Trophoblast cell (in vitro differentiated cells and primary cell): ENCODE data around the gene VSTM4.

ENCODE experiments used
- DNase-seq, 2 donors: peaks; one replicate each; pipeline ENCODE4 v3.0.0-alpha.2; 2016
- H2AFZ ChIP-seq: 2 replicates; pipeline ENCODE4 v1.6.1; 2013; ENCODE audit warnings: low read length, moderate library complexity, mild to moderate bottlenecking; ENCODE audit not compliant: insufficient read depth, poor library complexity
- H2AK5ac ChIP-seq: 2 replicates; pipeline ENCODE4 v1.6.1; 2013; ENCODE audit warnings: mild to moderate bottlenecking, low read length
- H2BK120ac ChIP-seq: 2 replicates; pipeline ENCODE4 v1.6.1; 2013; ENCODE audit warnings: low read length, mild to moderate bottlenecking, moderate library complexity; ENCODE audit not compliant: insufficient read depth, poor library complexity
- H2BK12ac ChIP-seq: 2 replicates; pipeline ENCODE4 v1.6.1; 2013; ENCODE audit warnings: mild to moderate bottlenecking, low read length, moderate library complexity
- H2BK5ac ChIP-seq: 2 replicates; pipeline ENCODE4 v1.6.1; 2013; ENCODE audit warnings: low read length, low read depth, moderate library complexity, mild to moderate bottlenecking; ENCODE audit not compliant: poor library complexity
- H3K14ac ChIP-seq: 2 replicates; pipeline ENCODE4 v1.6.1; 2013; ENCODE audit warnings: mild to moderate bottlenecking, low read length
- H3K18ac ChIP-seq: 2 replicates; pipeline ENCODE4 v1.6.1; 2013; ENCODE audit warnings: mild to moderate bottlenecking, low read length
- H3K23ac ChIP-seq: 2 replicates; pipeline ENCODE4 v1.6.1; 2013; ENCODE audit warnings: low read length
- H3K27ac ChIP-seq: 2 replicates; pipeline ENCODE4 v1.5.1; 2013; ENCODE audit warnings: low read depth, mild to moderate bottlenecking, inconsistent platforms, low read length, moderate library complexity
- H3K27me3 ChIP-seq: 2 replicates; pipeline ENCODE4 v1.6.1; 2013; ENCODE audit warnings: inconsistent platforms, mild to moderate bottlenecking, low read length, moderate library complexity; ENCODE audit not compliant: insufficient read depth
- H3K36me3 ChIP-seq, 2 experiments: 1 replicate in 1 of 2; 2 replicates in 1 of 2; pipeline ENCODE4 v1.6.1; 2013; ENCODE audit warnings: low read length in 2 of 2, mild to moderate bottlenecking in 2 of 2, moderate library complexity in 1 of 2; ENCODE audit not compliant: insufficient read depth in 2 of 2, control insufficient read depth in 1 of 2
- H3K4ac ChIP-seq: 2 replicates; pipeline ENCODE4 v1.6.1; 2013; ENCODE audit warnings: low read depth, mild to moderate bottlenecking, low read length, moderate library complexity
- H3K4me1 ChIP-seq, 2 experiments: 1 replicate in 1 of 2; 2 replicates in 1 of 2; pipeline ENCODE4 v1.6.1; 2013; ENCODE audit warnings: low read length in 2 of 2, mild to moderate bottlenecking in 2 of 2, moderate library complexity in 1 of 2; ENCODE audit not compliant: insufficient read depth in 2 of 2, control insufficient read depth in 1 of 2
- H3K4me2 ChIP-seq: 2 replicates; pipeline ENCODE4 v1.6.1; 2013; ENCODE audit warnings: inconsistent platforms, mild to moderate bottlenecking, low read length, moderate library complexity
- H3K4me3 ChIP-seq: 2 replicates; pipeline ENCODE4 v1.5.1; 2013; ENCODE audit warnings: mild to moderate bottlenecking, low read depth, low read length, inconsistent platforms
- H3K79me1 ChIP-seq: one replicate; pipeline ENCODE4 v1.6.1; 2013; ENCODE audit warnings: low read length
- H3K79me2 ChIP-seq: 2 replicates; pipeline ENCODE4 v1.6.1; 2013; ENCODE audit warnings: low read length, mild to moderate bottlenecking; ENCODE audit not compliant: control insufficient read depth, insufficient read depth, poor library complexity
- H3K9ac ChIP-seq: 2 replicates; pipeline ENCODE4 v1.6.1; 2013; ENCODE audit warnings: mild to moderate bottlenecking, low read length
- H3K9me3 ChIP-seq: 2 replicates; pipeline ENCODE4 v1.6.1; 2013; ENCODE audit warnings: low read depth, mild to moderate bottlenecking, control low read depth, inconsistent platforms, low read length; ENCODE audit not compliant: insufficient read depth
- H4K12ac ChIP-seq: 2 replicates; pipeline ENCODE4 v1.6.1; 2013; ENCODE audit warnings: low read depth, mild to moderate bottlenecking, low read length, moderate library complexity
- H4K8ac ChIP-seq: 2 replicates; pipeline ENCODE4 v1.6.1; 2013; ENCODE audit warnings: low read depth, mild to moderate bottlenecking, low read length, moderate library complexity
- H4K91ac ChIP-seq: one replicate; pipeline ENCODE4 v1.6.1; 2013; ENCODE audit warnings: low read depth, mild to moderate bottlenecking, low read length, moderate library complexity
- WGBS: extraction: QIAGEN DNeasy Blood & Tissue Kit; methylation state at CpG from one replicate; pipeline ENCODE4 v1.1.7; 2013; ENCODE audit warnings: missing lambda C conversion rate; ENCODE audit not compliant: insufficient read length, insufficient coverage; ENCODE audit errors: extremely low coverage; 5-methylcytosine and 5-hydroxymethylcytosine counted together

VSTM4 gene

GRCh38 chr10:48978318-48978717 is 137.0 kb downstream of the VSTM4 start:
- Histone ChIP-seq H3K4ac (no peak overlapping the region), H2BK120ac (no peak overlapping the region), H3K18ac (no peak overlapping the region), H4K12ac (no peak overlapping the region), H3K14ac (no peak overlapping the region), H3K27ac (no peak overlapping the region), H3K4me2 (no peak overlapping the region), H3K9ac (no peak overlapping the region), H3K9me3 (no peaks in the 10 kb centered on the region), H3K4me1 (no peaks in the 10 kb centered on the region), H3K79me2 (no peaks in the 10 kb centered on the region), H3K79me1 (no peaks in the 10 kb centered on the region), H4K91ac (no peak overlapping the region), H3K23ac (no peak overlapping the region), H2AK5ac (no peak overlapping the region), H2BK12ac (no peak overlapping the region), H4K8ac (no peak overlapping the region), H3K36me3 (no peaks in the 10 kb centered on the region), H2BK5ac (no peak overlapping the region), H2AFZ (no peak overlapping the region), H3K27me3 (no peaks in the 10 kb centered on the region), H3K4me3 (no peak overlapping the region)
- no CpG with 5 or more reads among the region's 5 CpGs for WGBS
- DNase-seq, result no peak

GRCh38 chr10:48976196-48976595 is 139.1 kb downstream of the VSTM4 start:
- Histone ChIP-seq H3K4me3 (no peak overlapping the region), H4K91ac (no peak overlapping the region), H2BK12ac (no peak overlapping the region), H3K18ac (no peak overlapping the region), H4K12ac (no peak overlapping the region), H3K9me3 (no peaks in the 10 kb centered on the region), H3K36me3 (no peaks in the 10 kb centered on the region), H3K9ac (no peak overlapping the region), H3K79me1 (no peaks in the 10 kb centered on the region), H2BK5ac (no peak overlapping the region), H2BK120ac (no peak overlapping the region), H4K8ac (no peak overlapping the region), H3K27me3 (no peaks in the 10 kb centered on the region), H3K27ac (no peak overlapping the region), H3K23ac (no peak overlapping the region), H3K4me1 (no peaks in the 10 kb centered on the region), H3K4ac (no peak overlapping the region), H3K79me2 (no peaks in the 10 kb centered on the region), H3K14ac (no peak overlapping the region), H3K4me2 (no peak overlapping the region), H2AFZ (no peak overlapping the region), H2AK5ac (no peak overlapping the region)
- DNase-seq, result no peak

GRCh38 chr10:48974510-48975156 is 140.7 kb downstream of the VSTM4 start:
- Histone ChIP-seq H2BK5ac (no peak overlapping the region), H2AFZ (no peak overlapping the region), H3K18ac (no peak overlapping the region), H3K9ac (no peak overlapping the region), H3K4ac (no peak overlapping the region), H4K8ac (no peak overlapping the region), H3K14ac (no peak overlapping the region), H3K79me2 (no peaks in the 10 kb centered on the region), H3K4me2 (no peak overlapping the region), H3K4me3 (no peak overlapping the region), H2AK5ac (no peak overlapping the region), H3K4me1 (no peaks in the 10 kb centered on the region), H4K91ac (no peak overlapping the region), H3K79me1 (no peaks in the 10 kb centered on the region), H4K12ac (no peak overlapping the region), H3K27me3 (no peaks in the 10 kb centered on the region), H3K36me3 (no peaks in the 10 kb centered on the region), H3K23ac (no peak overlapping the region), H3K27ac (no peak overlapping the region), H2BK120ac (no peak overlapping the region), H3K9me3 (no peaks in the 10 kb centered on the region), H2BK12ac (no peak overlapping the region)
- WGBS, result no CpG with 5 or more reads among the region's 12 CpGs
- no peak for DNase-seq

GRCh38 chr10:48973065-48973464 is 142.3 kb downstream of the VSTM4 start:
- no peak for DNase-seq
- Histone ChIP-seq H3K4me2 (no peak overlapping the region), H3K4me1 (no peaks in the 10 kb centered on the region), H3K27ac (no peak overlapping the region), H2AK5ac (no peak overlapping the region), H3K79me1 (no peaks in the 10 kb centered on the region), H3K36me3 (no peaks in the 10 kb centered on the region), H2BK120ac (no peak overlapping the region), H3K79me2 (no peaks in the 10 kb centered on the region), H3K27me3 (no peaks in the 10 kb centered on the region), H4K8ac (no peak overlapping the region), H3K23ac (no peak overlapping the region), H2BK5ac (no peak overlapping the region), H3K14ac (no peak overlapping the region), H4K91ac (no peak overlapping the region), H3K4ac (no peak overlapping the region), H2BK12ac (no peak overlapping the region), H3K18ac (no peak overlapping the region), H3K9ac (no peak overlapping the region), H4K12ac (no peak overlapping the region), H2AFZ (no peak overlapping the region), H3K9me3 (no peaks in the 10 kb centered on the region), H3K4me3 (no peak overlapping the region)
- WGBS, result no CpG with 5 or more reads among the region's 5 CpGs
